Liver (tissue), 9 donors: ENCODE data around the gene ESRRA. TPM values are rescaled to one million over a fixed set of nuclear protein-coding genes. Genes with fewer than 3 reads are reported as not detected.
A peak's percentile ranks its signal among the peaks of the same experiment; 100 is the strongest.

Experiments used
- DNase-seq: peaks from one replicate; pipeline ENCODE4 v3.0.0-alpha.2; 2017; ENCODE audit warnings: low spot score
- H3K27ac ChIP-seq, 2 donors: one replicate each; pipeline ENCODE4 v1.7.0; 2013; ENCODE audit warnings: inconsistent platforms in 2 of 2, low read length in 2 of 2, control low read depth in 1 of 2, low read depth in 1 of 2, mild to moderate bottlenecking in 1 of 2
- H3K27me3 ChIP-seq, 4 donors: one replicate each; pipeline versions ENCODE4 v1.6.1 to v1.7.0; 2013; ENCODE audit warnings: low read length in 3 of 4, inconsistent platforms in 1 of 4, mild to moderate bottlenecking in 1 of 4, moderate library complexity in 1 of 4; ENCODE audit not compliant: control insufficient read depth in 4 of 4, insufficient read depth in 4 of 4
- H3K36me3 ChIP-seq, 4 donors: one replicate each; pipeline versions ENCODE4 v1.6.1 to v1.7.0; 2013; ENCODE audit warnings: low read length in 3 of 4, mild to moderate bottlenecking in 3 of 4, low read depth in 1 of 4, moderate library complexity in 1 of 4; ENCODE audit not compliant: control insufficient read depth in 4 of 4, insufficient read depth in 3 of 4
- H3K4me1 ChIP-seq, 4 donors: one replicate each; pipeline versions ENCODE4 v1.6.1 to v1.7.0; 2013; ENCODE audit warnings: low read length in 3 of 4, mild to moderate bottlenecking in 3 of 4, moderate library complexity in 1 of 4; ENCODE audit not compliant: control insufficient read depth in 4 of 4, insufficient read depth in 4 of 4
- H3K4me3 ChIP-seq, 3 donors: one replicate each; pipeline versions ENCODE4 v1.6.1 to v1.7.0; 2013; ENCODE audit warnings: low read length in 3 of 3, control low read depth in 1 of 3, low read depth in 1 of 3, mild to moderate bottlenecking in 1 of 3
- H3K9ac ChIP-seq, 2 donors: one replicate each; pipeline ENCODE4 v1.7.0; 2013; ENCODE audit warnings: low read length in 2 of 2, mild to moderate bottlenecking in 2 of 2, moderate library complexity in 2 of 2, control low read depth in 1 of 2, low read depth in 1 of 2
- H3K9me3 ChIP-seq, 4 donors: one replicate each; pipeline versions ENCODE4 v1.6.1 to v1.7.0; 2013; ENCODE audit warnings: low read length in 3 of 4; ENCODE audit not compliant: control insufficient read depth in 4 of 4
- EGR1 ChIP-seq, 2 donors: IDR thresholded peaks; 2 replicates each; pipeline ENCODE4 v1.6.1; 2016 to 2018; ENCODE audit warnings: antibody characterized with exemption in 2 of 2, low read depth in 2 of 2
- FOXA1 ChIP-seq: IDR thresholded peaks from 2 replicates; pipeline ENCODE4 v1.6.1; 2016; ENCODE audit warnings: antibody characterized with exemption
- FOXA2 ChIP-seq: IDR thresholded peaks from 2 replicates; pipeline ENCODE4 v1.6.1; 2016; ENCODE audit warnings: antibody characterized with exemption
- GABPA ChIP-seq, 2 donors: IDR thresholded peaks in 1 of 2; conservative IDR thresholded peaks in 1 of 2; 2 replicates each; pipeline ENCODE4 v1.6.1; 2016; ENCODE audit warnings: antibody characterized with exemption in 2 of 2, mild to moderate bottlenecking in 1 of 2, moderate library complexity in 1 of 2
- HNF4A ChIP-seq, 2 donors: conservative IDR thresholded peaks; 2 replicates each; pipeline ENCODE4 v1.6.1; 2016; ENCODE audit warnings: antibody characterized with exemption in 2 of 2, mild to moderate bottlenecking in 2 of 2
- HNF4G ChIP-seq: IDR thresholded peaks from 2 replicates; pipeline ENCODE4 v1.6.1; 2016; ENCODE audit warnings: antibody characterized with exemption
- JUND ChIP-seq, 2 donors: IDR thresholded peaks; 2 replicates each; pipeline ENCODE4 v1.6.1; 2016; ENCODE audit warnings: antibody characterized with exemption in 2 of 2
- NR2F2 ChIP-seq: IDR thresholded peaks from 2 replicates; pipeline ENCODE4 v1.6.1; 2016; ENCODE audit warnings: antibody characterized with exemption
- RAD21 ChIP-seq, 2 donors: IDR thresholded peaks; 2 replicates each; pipeline ENCODE4 v1.6.1; 2016; ENCODE audit warnings: antibody characterized with exemption in 2 of 2, mild to moderate bottlenecking in 2 of 2
- RXRA ChIP-seq, 2 donors: IDR thresholded peaks; 2 replicates each; pipeline ENCODE4 v1.6.1; 2017 to 2018; ENCODE audit warnings: antibody characterized with exemption in 2 of 2, mild to moderate bottlenecking in 1 of 2
- SP1 ChIP-seq: IDR thresholded peaks from 2 replicates; pipeline ENCODE4 v1.6.1; 2018; ENCODE audit warnings: antibody characterized with exemption, mild to moderate bottlenecking
- TAF1 ChIP-seq: conservative IDR thresholded peaks from 2 replicates; pipeline ENCODE4 v1.6.1; 2016; ENCODE audit warnings: antibody characterized with exemption, mild to moderate bottlenecking
- YY1 ChIP-seq: IDR thresholded peaks from 2 replicates; pipeline ENCODE4 v1.6.1; 2016; ENCODE audit warnings: antibody characterized with exemption, mild to moderate bottlenecking
- WGBS: extraction: QIAGEN DNeasy Blood & Tissue Kit; methylation state at CpG from one replicate; pipeline ENCODE4 v1.1.7; 2013; 5-methylcytosine and 5-hydroxymethylcytosine counted together
- polyA plus RNA-seq, 2 donors: library from polyadenylated mRNA; stranded (reverse) in 1 of 2; unstranded in 1 of 2; fragments of 200-250 nt in 1 of 2; fragments of >200 nt in 1 of 2; fragmentation: Nextera tagmentation in 1 of 2; extraction: Ambion mirVana in 1 of 2; gene quantifications; one replicate each; pipeline versions ENCODE4 v1.2.1 to v1.2.3, GENCODE V29; 2013 to 2015
- total RNA-seq, 2 donors: library from RNA; depleted of rRNA; stranded (reverse); fragments of >200 nt; gene quantifications; one replicate each; pipeline ENCODE4 v1.2.3, GENCODE V29; 2014
- TF ChIP-seq, protein P1 (sequence below): IDR thresholded peaks from 2 replicates; pipeline ENCODE4 v1.6.1; 2016; ENCODE audit warnings: antibody characterized with exemption
- TF ChIP-seq, protein P2 (sequence below): IDR thresholded peaks from 2 replicates; pipeline ENCODE4 v1.6.1; 2016; ENCODE audit warnings: antibody characterized with exemption
- TF ChIP-seq, protein P3 (sequence below): IDR thresholded peaks from 2 replicates; pipeline ENCODE4 v1.6.1; 2016; ENCODE audit warnings: antibody characterized with exemption, mild to moderate bottlenecking
- TF ChIP-seq, protein P4 (sequence below): fragments of 150-350 bp; IDR thresholded peaks from 2 replicates; pipeline ENCODE4 v1.5.1; 2017; ENCODE audit warnings: improper control_type of control experiment, low read depth, low read length; ENCODE audit not compliant: missing input control
- TF ChIP-seq, protein P5 (sequence below): IDR thresholded peaks from 2 replicates; pipeline ENCODE4 v1.6.1; 2016; ENCODE audit warnings: antibody characterized with exemption
- donor health status: healthy.
- donor health status: healthy.
- donor health status: healthy.
- donor health status: healthy.
- donor health status: healthy.

The ESRRA gene
- total and polyA plus RNA-seq, 4 donors, result 13.9 to 64.8 (median 37.5) TPM

DNA sequence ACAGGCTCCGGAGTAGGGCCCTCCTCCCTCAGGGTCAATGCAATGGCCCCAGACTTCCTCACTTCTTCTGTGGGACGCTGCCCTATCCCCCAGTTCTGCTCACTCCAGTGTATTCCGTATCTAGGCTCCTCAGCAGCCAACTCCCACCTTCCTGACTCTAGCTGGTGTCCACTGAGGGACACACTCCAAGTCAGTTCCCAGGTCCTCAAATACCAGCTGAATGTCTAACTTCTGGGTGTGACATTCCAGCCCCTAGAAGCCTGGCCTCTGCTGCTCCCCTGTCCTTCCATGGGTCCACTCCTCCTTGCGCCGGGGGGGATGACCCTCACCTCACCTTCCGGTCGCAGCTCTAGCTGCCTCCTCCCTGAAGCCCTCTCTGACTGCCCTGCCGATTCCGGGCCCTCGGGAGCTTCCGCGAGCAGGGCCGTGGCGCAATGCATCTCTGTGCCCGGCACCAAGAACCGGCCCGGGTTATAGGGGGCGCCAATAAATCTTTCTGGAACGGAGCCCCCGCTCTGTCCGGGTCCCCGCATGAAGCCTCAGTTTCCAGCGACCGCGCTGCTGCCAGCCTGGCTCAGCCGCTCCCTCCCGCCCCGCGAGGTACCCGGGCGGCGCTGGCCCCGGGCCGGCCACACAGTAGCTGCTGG is 36.3 kb upstream of the ESRRA start:
- DNase-seq, result no peak
- Histone ChIP-seq H3K36me3 (peaks cover 0 to 7% (median 2%) of the 10 kb centered on the region in 4 donors), H3K27me3 (no peaks in the 10 kb centered on the region), H3K9me3 (no peaks in the 10 kb centered on the region), H3K27ac (peak overlapping the region; percentile 98), H3K9ac (peak overlapping the region; percentile 66 to 77), H3K4me1 (peaks cover 11 to 40% (median 27%) of the 10 kb centered on the region in 4 donors), H3K4me3 (peak overlapping the region; percentile 69 to 83 (median 78))
- TF ChIP-seq RXRA (IDR thresholded peaks at IDR 0.05) (peak; percentile 13 to 60), NR2F2 (peak; percentile 82), GABPA (IDR thresholded peaks at IDR 0.05 in 1 of 2, conservative IDR thresholded peaks at IDR 0.05 in 1 of 2) (peak in 1 of 2 donors; percentile 8), JUND (IDR thresholded peaks at IDR 0.05) (no peak)
- WGBS, result 2% methylated on average over 34 of the region's 34 CpGs

DNA sequence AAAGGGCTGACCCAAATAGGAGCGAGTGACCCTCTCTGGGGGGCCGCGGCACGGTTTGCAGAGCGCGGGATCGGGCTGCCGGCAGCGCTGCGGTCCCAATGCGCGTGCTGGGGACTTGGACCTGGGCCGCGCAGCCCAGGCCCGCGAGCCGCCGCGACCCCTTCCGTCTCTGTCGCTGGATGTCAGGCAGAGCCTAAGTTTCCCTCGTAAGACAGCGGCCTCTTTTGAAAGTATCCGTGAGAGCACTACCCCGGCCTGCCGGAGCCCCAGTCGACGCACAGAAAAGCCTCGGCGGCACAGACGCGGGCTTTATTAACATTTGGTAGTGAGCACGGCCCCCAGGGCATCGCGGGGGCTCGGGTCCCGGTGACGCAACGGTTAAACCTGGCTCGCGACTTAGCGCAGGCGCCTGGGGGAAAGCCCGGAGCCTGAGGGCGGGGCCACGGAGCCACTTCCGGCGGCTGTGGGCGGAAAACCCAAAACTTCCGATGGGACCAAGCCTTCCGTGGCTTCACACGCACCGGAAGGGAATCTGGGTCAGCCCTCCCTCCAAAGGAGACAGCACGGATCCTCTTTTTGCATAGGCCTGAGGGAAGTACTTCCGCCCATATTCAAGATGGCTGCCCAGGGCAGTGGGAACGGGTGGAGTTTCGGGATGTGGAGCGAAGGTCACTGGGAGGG is 35.6 kb upstream of the ESRRA start:
- H3K4me3 ChIP-seq, result peak overlapping the region; percentile 71 to 97 (median 96)
- DNase-seq, result peak; percentile 94
- peaks cover 0 to 7% (median 2%) of the 10 kb centered on the region in 4 donors for H3K36me3 ChIP-seq
- H3K9me3 ChIP-seq, result no peaks in the 10 kb centered on the region
- peak overlapping the region; percentile 98 to 99 for H3K27ac ChIP-seq
- H3K27me3 ChIP-seq, result no peaks in the 10 kb centered on the region
- H3K4me1 ChIP-seq, result peaks cover 11 to 40% (median 27%) of the 10 kb centered on the region in 4 donors
- WGBS, result under 1% methylated on average over 58 of the region's 58 CpGs
- peak overlapping the region; percentile 64 to 95 for H3K9ac ChIP-seq
- TF ChIP-seq, protein P1, sequence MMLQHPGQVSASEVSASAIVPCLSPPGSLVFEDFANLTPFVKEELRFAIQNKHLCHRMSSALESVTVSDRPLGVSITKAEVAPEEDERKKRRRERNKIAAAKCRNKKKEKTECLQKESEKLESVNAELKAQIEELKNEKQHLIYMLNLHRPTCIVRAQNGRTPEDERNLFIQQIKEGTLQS, result peak; percentile 72
- TF ChIP-seq RXRA (IDR thresholded peaks at IDR 0.05), result peak; percentile 92 to 96
- peak; percentile 90 to 91 for TF ChIP-seq EGR1 (IDR thresholded peaks at IDR 0.05; ENCODE audit: low read depth in 2 of 2)
- no peak for TF ChIP-seq HNF4G
- TF ChIP-seq YY1, result peak; percentile 100
- peak; percentile 97 to 99 for TF ChIP-seq GABPA (IDR thresholded peaks at IDR 0.05 in 1 of 2, conservative IDR thresholded peaks at IDR 0.05 in 1 of 2)
- TF ChIP-seq FOXA2, result no peak
- TF ChIP-seq, protein P2, sequence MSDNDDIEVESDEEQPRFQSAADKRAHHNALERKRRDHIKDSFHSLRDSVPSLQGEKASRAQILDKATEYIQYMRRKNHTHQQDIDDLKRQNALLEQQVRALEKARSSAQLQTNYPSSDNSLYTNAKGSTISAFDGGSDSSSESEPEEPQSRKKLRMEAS, result peak; percentile 93
- peak; percentile 93 for TF ChIP-seq NR2F2
- peak; percentile 50 to 53 for TF ChIP-seq HNF4A (conservative IDR thresholded peaks at IDR 0.05)
- TF ChIP-seq, protein P3, sequence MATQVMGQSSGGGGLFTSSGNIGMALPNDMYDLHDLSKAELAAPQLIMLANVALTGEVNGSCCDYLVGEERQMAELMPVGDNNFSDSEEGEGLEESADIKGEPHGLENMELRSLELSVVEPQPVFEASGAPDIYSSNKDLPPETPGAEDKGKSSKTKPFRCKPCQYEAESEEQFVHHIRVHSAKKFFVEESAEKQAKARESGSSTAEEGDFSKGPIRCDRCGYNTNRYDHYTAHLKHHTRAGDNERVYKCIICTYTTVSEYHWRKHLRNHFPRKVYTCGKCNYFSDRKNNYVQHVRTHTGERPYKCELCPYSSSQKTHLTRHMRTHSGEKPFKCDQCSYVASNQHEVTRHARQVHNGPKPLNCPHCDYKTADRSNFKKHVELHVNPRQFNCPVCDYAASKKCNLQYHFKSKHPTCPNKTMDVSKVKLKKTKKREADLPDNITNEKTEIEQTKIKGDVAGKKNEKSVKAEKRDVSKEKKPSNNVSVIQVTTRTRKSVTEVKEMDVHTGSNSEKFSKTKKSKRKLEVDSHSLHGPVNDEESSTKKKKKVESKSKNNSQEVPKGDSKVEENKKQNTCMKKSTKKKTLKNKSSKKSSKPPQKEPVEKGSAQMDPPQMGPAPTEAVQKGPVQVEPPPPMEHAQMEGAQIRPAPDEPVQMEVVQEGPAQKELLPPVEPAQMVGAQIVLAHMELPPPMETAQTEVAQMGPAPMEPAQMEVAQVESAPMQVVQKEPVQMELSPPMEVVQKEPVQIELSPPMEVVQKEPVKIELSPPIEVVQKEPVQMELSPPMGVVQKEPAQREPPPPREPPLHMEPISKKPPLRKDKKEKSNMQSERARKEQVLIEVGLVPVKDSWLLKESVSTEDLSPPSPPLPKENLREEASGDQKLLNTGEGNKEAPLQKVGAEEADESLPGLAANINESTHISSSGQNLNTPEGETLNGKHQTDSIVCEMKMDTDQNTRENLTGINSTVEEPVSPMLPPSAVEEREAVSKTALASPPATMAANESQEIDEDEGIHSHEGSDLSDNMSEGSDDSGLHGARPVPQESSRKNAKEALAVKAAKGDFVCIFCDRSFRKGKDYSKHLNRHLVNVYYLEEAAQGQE, result peak; percentile 87
- TF ChIP-seq, protein P4, sequence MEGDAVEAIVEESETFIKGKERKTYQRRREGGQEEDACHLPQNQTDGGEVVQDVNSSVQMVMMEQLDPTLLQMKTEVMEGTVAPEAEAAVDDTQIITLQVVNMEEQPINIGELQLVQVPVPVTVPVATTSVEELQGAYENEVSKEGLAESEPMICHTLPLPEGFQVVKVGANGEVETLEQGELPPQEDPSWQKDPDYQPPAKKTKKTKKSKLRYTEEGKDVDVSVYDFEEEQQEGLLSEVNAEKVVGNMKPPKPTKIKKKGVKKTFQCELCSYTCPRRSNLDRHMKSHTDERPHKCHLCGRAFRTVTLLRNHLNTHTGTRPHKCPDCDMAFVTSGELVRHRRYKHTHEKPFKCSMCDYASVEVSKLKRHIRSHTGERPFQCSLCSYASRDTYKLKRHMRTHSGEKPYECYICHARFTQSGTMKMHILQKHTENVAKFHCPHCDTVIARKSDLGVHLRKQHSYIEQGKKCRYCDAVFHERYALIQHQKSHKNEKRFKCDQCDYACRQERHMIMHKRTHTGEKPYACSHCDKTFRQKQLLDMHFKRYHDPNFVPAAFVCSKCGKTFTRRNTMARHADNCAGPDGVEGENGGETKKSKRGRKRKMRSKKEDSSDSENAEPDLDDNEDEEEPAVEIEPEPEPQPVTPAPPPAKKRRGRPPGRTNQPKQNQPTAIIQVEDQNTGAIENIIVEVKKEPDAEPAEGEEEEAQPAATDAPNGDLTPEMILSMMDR, result no peak
- TF ChIP-seq RAD21 (IDR thresholded peaks at IDR 0.05), result peak; percentile 15 to 36
- TF ChIP-seq, protein P5, sequence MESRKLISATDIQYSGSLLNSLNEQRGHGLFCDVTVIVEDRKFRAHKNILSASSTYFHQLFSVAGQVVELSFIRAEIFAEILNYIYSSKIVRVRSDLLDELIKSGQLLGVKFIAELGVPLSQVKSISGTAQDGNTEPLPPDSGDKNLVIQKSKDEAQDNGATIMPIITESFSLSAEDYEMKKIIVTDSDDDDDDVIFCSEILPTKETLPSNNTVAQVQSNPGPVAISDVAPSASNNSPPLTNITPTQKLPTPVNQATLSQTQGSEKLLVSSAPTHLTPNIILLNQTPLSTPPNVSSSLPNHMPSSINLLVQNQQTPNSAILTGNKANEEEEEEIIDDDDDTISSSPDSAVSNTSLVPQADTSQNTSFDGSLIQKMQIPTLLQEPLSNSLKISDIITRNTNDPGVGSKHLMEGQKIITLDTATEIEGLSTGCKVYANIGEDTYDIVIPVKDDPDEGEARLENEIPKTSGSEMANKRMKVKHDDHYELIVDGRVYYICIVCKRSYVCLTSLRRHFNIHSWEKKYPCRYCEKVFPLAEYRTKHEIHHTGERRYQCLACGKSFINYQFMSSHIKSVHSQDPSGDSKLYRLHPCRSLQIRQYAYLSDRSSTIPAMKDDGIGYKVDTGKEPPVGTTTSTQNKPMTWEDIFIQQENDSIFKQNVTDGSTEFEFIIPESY, result peak; percentile 93
- peak; percentile 34 to 80 for TF ChIP-seq JUND (IDR thresholded peaks at IDR 0.05)
- TF ChIP-seq TAF1, result no peak
- peak; percentile 98 for TF ChIP-seq SP1
- peak; percentile 72 for TF ChIP-seq FOXA1
